Measurements from ENCODE around the gene IL4I1.

The IL4I1 gene

DNA sequence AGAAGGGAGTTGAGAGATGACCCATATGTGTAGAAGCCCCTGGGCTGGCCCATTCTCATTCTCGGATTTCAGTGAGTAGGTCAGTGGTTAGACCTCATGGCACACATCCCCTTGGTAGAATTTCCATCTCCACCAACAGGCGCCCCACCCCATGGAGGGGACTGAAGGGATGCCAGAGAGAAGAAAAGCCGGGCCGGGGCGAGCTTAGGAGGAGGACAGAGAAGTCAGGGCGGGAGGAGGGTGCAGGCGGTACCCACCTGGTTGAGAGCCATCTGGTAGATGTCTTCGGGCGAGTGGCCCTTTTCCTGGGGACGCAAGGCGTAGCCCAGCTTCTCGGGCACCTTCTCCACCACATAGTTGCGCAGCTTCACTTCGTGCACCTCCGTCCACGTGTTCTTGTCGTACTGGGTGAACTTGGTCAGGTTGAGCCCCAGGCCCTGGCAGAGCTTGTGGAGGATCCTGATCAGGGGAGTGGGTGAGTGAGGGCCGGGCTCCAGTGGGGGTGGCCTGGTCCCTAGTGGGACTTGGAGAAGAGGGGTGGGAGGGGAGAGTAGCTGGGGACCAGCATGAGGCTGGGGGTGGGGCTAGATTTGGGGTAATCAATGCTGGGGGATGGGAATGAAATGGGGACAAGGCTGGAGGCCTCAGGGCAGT, 2.5 kb downstream of the IL4I1 start:
- DNase-seq: no peak

DNA sequence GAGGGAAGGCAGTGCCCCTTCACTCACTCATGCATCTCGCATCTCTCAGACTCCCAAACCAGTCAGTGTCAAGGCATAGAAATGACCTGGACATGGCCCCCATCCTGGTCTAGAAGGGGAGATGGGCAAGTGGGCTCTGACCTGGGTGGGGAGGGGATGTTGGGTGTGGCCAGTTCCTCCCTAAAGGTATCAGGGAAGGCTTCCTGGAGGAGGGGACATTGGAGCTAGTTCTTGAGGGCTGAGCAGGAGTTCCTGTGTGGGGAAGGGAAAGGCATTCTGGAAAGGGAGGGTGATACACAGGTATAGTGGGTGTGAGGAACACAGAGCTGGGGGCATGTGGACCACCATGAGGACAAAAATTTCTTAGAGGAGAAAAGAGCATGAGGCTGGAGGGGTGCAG, 4.0 kb downstream of the IL4I1 start:
- DNase-seq: no peak

DNA sequence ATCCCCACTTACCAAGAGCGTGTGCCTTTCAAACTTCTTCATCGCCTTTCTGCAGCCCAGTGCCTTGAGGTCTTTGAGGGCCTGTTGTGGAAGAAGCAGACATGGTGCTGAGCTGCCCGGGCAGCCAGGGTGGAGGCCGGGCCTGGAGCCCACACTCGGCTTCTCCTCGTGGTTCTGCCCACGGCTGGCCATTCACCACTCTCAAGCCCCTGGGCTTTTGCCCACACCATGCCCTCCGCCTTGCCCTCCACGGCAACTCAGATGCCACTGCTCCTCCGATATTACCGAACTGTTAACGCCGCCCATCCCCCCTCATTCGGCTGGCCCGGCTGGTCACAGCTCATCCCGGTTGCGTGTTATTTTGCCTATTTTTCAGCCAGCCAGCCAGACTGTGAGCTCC, 5.3 kb downstream of the IL4I1 start:
- no peak for DNase-seq

DNA sequence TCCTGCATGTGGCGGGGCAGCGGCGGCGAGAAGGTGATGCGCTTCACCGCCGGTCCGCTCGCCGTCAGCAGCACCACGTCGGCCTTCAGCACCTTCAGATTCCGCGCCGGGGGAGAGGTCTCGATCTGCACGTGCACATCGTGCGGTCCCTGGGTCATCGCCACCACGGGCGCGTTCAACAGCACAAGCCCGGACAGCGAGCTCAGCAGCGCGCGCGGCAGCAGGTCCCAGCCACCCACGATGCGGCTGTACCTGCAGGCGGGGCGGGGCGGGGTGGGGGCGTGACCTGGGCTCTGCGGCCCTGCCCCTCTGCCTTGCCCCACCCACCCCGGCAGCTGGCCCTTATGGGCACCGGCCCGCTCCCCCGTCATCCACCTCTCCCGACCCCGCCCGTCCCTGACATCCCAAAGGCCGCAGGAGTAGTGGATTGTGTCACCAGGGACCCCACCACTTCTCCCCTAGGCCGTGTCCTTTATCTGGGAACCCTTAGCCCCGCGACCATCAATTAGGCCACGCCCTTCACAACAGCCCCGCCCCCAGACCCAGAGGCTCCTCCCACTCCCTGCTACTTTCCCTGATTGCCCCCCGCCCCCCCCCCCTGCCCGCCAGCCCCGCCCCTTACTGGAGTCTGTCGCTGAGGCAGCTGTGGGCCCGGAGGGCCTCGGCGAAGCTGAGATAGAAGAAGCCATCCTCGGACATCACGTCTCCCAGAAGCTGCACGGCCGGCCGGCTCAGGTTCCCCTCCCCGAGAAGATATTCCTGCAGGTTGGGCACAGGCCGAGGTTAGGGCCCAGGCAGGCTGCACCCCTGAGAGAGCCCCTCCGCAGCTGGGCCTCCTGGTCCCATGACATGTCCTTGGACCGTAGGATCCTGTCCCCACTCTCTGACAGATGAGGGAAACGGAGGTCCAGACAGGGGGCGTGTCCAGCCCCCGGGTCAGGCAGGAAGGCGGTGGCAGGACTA, 6.1 kb downstream of the IL4I1 start:
- DNase-seq: peak; percentile 76 to 81

DNA sequence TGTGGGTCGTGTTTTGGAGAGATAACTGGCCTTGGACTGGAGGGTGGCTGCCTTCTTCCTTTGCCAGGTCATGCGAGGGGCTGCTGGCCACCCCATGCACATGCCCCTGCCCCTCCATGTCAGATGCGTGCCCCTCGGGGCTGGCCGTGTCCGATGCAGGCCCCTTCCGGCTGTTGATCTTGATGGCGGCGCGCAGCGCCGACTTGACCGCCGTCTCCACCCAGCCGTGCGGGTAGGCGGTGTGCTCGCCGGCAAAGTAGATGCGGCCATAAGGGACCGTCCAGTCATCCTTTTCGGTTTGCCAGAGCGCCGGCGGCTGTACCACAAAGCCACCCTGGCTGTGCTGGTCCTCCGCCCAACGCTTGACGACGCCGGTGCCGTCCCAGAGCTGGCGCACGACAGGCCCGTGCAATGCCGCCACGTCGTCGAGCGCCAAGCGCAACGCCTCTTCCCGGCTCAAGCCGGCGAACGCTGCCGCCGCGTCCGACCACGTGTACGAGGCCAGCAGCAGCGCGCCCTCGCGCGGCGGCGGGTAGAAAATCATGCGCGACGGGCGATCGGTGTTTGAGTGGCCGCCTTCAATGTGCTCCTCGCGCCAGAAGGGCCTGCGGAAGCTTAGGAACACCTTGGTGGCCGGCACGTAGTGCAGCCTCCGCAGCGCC, 6.9 kb downstream of the IL4I1 start:
- DNase-seq: peak; percentile 82 to 87

DNA sequence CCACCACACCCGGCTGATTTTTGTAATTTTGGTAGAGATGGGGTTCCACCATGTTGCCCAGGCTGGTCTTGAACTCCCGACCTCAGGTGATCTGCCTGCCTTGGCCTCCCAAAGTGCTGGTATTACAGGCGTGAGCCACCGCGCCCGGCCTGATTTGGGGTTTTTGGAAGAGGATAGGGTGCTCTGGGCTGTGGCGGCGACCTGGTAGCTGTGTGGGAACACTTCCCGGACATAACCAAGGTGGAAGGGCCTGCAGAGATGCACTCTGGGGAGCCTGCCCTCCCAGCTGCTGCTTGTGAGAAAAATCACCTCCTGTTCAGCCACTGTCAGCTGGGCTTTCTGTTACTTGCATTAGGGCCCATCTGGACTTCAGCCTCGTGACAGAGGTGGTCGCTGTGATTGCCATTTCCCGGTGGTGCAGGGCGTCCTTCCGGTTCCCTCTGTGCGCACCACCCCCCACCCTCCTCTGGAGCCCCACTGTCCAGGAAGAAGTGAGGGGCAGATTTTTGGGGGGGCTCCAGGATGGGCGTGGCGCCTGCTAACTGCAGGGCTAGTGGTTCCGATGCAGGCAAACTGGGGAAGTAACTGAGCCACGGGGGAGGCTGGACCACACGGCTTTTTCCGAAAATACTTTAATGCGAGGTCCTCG, 7.5 kb downstream of the IL4I1 start:
- DNase-seq: no peak

DNA sequence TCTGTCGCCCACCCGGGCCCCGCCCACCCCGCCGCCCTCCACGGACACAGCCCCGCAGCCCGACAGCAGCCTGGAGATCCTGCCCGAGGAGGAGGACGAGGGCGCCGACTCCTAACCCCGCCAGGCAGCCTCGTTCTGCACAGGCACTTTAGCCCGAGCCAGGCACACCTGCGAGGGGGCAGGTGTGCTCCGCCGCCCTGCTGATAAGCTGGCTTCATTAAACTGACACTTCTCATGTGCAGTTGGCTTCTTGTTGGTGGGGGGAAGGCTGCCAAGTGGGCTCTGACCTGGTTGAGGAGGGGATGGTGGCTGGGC, 8.2 kb downstream of the IL4I1 start:
- no peak for DNase-seq

DNA sequence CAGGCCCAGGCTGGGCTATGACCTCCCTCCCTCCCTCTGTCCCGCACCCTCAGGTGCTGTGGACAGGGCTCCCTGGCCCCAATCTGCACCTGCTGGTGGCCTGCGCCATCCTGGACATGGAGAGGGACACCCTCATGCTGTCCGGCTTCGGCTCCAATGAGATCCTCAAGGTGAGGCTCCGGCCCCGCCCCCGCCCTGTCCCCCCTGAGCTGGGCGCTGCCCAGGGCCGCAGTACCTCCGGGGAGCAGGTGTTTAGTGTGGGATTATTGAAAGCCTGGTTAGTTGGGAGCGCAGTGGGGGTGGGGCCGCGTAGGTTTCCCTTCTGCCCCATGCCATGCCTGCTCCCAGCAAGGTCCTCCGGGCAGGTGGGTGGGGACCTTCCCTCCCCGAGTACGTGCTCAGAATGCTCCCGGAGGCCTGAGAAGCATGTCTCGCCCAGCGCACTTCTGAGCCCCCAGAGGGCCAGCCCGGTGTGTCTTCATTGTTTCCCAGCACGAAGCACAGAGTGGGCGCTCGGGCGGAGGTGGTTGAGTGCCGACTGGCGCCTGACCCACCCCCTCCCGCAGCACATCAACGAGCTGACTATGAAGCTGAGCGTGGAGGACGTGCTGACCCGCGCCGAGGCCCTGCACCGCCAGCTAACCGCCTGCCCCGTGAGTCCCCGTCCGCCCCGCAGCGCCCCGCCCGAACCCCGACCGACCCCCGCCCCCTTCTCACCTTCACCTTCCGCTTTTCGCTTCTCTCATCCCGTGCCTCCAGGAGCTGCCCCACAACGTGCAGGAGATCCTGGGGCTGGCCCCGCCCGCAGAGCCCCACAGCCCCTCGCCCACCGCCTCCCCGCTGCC, 8.8 kb downstream of the IL4I1 start:
- DNase-seq: peak in 1 of 2 experiments; percentile 19

DNA sequence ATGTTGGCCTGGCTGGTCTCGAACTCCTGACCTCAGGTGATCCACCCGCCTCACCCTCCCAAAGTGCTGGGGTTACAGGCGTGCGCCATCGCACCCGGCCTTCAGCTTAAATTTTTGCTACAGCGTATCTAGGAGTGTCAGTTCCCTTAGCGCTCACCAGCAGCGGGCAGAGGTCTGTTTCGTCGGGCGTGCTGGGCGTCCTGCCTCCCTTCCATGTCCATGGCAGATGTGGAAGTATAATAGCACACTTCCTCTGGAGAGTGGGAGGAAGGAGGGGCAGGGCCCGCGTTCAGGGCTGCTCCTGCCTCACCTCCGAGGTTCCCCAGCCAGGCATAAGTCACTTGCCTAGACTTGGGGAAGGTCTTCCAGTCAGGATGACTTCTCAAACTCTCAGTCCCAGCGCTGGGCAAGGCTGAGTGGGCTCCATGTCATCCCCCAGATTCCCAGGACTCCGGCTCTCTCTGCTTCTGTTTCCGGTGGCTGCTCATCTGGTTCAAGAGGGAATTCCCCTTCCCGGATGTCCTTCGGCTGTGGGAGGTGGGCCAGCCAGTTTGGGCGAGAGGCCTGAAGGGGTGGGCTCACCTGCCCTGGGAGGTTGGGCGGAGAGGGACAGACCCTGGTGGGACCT, 9.5 kb downstream of the IL4I1 start:
- DNase-seq: no peak

DNA sequence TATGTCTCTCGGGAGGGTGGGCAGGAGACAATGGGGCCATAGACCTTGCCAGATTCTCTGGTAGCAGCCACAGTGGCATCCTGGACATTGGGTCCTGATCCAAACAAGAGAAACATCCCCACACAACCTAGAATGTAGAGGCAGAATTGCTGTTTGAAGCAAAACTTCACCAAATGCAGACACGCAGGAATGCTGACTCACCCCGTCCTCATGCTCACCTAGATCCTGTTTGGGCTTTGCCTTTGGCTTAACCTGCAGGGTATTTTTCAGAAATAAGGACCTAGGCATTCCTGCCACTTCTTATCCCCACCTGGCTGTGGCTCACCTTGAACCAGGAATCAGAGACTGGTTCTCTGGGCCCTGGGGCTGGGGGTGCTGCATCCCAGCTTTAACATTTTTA, 11.9 kb downstream of the IL4I1 start:
- no peak for DNase-seq

DNA sequence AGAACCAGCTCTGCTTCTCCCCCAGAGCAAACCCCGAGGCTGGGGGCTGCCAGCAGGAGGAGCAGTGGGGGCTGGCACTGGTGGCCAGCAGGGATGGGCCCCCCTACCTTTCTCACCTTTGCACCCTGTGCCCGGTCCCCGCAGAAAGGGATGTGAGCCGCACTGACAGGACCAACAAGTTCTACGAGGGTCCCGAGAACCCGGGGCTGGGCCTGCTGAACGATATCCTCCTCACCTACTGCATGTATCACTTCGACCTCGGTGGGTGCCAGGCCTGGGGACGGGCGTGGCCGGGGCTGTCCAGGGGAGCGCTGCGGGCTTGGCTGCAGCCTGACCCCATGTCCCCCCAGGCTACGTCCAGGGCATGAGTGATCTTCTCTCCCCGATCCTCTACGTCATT, 12.6 kb downstream of the IL4I1 start:
- DNase-seq: no peak

DNA sequence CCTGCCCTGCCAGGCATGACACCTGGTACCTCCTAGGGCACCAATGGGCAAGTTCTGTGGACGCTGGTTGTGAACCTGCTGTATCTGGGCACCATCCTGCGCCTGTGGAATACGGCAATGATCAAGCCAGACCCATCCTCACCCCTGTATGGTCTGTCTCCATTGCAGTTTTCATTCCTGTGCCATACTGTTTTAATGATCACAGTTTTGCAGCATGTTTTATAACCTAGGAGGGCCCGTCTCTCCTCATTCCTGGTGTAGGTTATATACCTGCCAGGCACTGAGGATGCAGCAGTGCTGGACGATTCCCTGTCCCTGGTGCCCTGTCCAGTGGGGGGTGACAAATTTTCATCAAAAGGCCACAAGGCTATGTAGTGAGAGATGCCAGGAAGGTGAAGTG, 13.6 kb downstream of the IL4I1 start:
- no peak for DNase-seq

DNA sequence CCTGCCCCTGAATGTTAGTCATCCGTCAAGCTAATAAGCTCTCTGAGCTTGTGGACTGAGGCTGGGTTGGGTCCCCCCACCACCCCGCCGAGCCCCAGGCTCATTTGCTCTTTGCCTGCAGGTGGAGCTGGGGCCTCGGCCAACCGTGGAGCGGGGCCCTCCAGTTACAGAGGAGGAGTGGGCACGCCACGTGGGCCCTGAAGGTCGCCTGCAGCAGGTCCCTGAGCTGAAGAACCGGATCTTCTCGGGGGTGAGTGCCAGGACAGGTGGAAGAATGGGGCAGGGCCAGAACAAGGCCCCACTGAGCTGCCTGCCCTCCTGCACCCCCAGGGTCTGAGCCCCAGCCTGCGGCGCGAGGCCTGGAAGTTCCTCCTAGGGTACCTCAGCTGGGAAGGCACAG, 14.0 kb downstream of the IL4I1 start:
- DNase-seq: no peak

DNA sequence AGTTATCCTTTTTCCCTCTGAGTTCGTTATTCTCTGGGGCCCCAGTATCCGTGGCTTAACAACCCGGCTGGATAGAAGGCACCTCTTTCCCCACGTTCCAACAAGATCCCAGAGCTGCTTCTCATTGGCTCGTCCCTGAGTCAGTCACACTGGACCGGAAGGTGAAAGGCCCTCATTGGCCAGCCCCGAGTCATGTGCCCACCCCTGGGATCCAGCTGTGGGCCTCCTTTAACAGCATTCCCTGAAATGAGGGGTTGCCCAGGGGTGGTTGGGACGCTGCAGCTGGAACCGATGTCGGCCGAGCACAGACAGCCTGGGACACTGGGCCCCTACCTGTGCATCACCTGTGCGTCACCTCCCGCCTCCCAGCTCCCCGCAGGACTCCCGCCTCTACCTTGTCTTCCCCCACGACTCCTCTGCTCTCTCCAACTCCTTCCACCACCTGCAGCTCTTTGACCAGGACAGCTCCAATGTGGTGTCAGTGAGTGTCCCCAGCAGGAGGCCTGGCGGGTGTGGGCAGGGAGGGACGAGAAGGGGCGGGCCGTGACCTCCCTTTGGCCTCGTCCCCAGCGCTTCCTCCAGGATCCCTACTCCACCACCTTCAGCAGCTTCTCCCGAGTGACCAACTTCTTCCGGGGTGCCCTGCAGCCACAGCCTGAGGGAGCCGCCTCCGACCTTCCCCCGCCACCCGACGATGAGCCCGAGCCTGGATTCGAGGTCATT, 14.9 kb downstream of the IL4I1 start:
- DNase-seq: no peak

DNA sequence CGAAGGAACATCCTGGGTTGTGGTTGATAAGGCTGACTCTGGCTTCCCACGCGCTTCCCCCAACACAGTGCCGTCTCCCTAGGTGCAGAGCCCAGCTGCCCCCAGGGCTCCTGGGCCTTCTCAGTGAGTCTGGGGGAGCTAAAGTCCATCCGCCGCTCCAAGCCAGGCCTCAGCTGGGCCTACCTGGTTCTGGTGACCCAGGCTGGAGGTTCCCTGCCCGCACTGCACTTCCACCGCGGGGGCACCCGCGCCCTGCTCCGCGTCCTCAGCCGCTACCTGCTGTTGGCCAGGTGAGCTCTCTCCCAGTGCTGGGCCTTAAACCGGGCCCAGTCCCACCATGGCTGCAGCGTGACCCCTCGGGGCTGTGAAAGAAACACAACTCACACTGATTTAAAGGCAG, 15.5 kb downstream of the IL4I1 start:
- no peak for DNase-seq

DNA sequence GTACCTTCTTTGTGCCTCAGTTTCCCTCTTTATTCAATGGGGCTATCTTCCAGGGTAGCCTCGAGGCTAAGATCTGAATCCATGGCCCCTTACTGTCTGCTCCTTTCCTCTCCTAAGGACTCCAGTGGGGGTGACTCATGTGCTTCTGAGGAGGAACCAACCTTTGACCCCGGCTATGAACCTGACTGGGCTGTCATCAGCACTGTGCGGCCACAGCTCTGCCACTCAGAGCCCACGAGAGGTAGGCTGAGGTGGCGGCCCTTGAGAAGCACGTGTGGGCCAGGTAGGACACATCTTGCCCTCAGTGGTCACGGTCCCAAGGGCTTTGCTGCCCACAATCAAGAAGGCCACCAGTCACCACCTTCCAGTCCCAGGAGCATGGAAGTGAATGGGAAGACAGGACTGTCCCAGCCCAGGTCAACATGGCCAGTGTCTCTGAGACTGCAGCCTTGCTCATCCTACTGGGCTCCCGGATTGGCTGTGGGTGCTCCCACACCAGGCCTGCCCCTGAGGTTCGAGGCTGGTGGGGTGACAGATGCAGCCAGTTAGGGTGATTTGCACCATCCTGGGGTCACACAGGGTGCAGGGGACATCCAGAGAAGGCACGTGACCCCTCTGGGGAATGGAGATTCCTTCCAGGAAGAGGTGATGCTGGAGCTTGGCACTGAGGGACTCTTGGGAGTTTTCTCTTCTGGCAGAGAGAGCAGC, 16.4 kb downstream of the IL4I1 start:
- DNase-seq: no peak

DNA sequence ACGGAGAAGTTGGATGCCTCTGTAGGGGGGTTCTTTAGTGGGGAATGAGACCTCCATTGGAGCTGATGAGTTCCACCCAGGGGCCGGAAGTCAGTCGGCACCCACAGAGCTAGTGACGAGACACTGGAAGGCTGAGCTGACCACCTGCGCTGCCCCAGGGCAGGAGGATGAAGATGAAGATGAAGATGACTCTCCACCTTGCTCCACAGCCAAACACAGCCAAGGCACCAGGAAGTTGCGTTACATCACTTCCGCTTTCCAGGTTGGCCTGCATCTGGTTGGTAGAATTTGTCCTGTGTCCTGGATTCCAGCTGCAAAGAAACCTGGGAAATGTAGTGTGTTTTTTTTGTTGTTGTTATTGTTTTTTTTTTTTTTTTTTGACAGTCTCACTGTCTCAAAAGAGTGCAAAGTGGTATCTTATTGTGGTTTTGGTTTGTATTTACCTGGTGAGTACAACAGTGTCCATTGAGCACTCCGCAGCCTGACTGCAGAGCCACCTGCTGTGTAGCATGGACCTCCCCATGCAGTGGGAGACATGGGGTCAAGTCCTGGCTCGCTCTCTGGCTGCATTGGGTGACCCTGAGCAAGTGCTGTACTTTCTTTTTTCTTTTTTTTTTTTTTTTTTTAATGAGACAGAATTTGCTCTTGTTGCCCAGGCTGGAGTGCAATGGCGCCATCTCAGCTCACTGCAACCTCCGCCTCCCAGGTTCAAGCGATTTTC, 17.3 kb downstream of the IL4I1 start:
- no peak for DNase-seq

DNA sequence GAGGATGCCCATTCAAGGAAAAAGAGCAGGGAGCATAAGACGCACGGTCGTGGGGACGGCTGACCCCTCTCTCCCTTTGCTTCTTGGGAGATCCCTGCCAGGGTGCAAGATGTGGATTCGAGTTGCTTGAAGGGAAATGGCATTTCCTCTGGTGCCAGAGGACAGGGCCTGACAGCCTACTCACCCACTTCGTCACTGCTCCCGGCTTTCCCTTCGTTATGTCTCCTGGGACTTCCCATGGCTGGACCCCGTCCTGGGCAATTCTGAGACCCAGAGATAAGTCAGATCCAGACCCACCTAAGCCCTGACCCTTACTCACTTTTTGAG, 18.0 kb downstream of the IL4I1 start:
- no peak for DNase-seq

DNA sequence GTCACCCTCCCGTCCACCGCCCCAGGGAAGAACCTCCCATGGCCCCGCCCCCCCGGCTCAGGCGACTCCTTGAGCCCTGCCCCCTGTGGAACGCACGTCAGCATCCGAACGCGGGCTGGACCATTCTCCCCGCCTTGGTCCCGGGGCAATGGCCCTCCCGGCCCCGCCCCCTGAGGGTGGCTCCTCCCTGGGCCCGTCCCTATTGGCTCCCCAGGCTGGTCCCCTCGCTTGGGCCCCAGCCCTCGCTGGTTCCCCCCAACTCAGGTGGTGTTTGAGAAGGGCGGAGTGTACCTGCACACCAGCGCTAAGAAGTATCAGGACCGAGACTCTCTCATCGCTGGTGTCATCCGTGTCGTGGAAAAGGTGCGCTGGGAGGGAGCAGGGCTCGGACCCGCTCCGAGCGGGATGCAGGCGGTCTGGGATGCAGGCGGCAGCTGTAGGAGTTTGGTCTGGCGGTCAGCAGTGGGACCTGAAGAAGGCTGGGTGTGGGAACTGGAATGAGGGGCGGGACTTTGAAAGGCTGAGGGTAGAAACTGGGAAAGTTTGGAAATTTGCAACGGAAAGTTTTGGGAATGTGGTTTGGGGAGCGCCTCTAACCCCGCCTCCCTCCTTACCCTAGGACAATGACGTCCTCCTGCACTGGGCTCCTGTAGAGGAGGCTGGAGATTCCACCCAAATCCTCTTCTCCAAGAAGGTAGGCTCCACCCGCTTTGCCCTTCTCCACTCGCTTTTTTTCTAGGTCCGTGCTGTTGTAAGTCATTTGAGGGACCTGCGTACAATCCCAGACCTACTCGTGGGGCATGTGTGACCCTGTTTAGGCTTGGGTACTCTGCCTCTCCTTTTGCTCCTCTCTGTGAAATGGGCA, 18.6 kb downstream of the IL4I1 start:
- DNase-seq: peak; percentile 99
